GM19043 (cell line): Measurements from ENCODE around the gene PTPRK.
A peak's percentile ranks its signal among the peaks of the same experiment; 100 is the strongest.

Experiments
- ATAC-seq: cut with Tn5 transposase; IDR thresholded peaks from one replicate; pipeline ENCODE4 v1.9.1; 2021; ENCODE audit warnings: low read depth; ENCODE audit not compliant: unreplicated experiment

PTPRK gene

DNA sequence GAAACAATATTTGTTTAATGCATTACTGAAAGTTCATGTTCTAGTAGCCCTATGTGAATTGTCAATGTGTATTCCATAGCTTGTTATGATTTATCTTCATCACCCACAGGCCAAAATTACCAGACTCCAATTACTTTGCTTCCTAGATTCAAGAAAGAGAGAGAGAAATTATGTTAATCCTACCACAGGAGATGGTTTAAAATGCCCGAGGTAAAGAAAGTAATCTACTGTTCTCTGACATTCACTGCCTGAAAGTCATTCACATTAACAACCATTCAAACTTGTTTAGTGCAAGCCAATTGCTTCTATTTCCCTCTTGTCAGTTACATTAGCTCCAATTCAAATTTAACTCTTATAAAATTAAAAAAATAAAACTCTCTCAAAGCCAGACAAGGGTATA is 359.1 kb downstream of the PTPRK start:
- ATAC-seq: no peak

GRCh38 chr6:128158496-128158895 is 361.9 kb downstream of the PTPRK start:
- ATAC-seq: no peak

DNA sequence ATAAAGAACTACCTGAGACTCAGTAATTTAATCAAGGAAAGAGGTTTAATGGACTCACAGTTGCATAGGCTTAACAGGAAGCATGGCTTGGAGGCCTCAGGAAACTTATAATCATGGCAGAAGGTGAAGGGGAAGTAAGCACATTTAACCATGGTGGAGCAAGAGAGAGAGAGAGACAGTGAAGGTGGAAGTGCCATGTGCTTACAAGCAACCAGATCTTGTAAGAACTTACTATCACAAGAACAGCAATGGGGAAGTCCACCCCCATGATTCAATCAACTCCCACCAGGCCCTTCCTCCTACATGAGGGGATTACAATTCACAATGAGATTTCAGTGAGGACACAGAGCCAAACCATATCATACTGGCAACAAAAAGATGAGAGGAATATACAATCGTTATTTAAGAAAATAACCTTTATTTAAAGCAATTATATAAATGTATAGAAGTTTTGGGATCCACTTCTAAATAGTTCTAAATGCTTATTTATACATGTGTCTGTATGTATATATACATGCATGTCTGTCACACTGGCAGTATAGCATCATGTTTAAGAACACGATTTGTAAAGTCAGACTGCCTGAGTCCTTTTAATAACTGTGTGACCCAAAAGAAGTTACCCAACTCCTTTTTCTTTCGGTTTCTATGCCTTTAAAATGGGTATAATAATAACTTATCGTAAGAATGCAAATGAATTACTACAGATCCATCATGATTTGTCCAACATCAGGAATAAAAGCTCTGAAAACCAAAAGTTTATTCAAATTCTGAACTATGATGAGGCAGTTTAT is 363.9 kb downstream of the PTPRK start:
- no peak for ATAC-seq

GRCh38 chr6:128155826-128156225 is 364.6 kb downstream of the PTPRK start:
- no peak for ATAC-seq

DNA sequence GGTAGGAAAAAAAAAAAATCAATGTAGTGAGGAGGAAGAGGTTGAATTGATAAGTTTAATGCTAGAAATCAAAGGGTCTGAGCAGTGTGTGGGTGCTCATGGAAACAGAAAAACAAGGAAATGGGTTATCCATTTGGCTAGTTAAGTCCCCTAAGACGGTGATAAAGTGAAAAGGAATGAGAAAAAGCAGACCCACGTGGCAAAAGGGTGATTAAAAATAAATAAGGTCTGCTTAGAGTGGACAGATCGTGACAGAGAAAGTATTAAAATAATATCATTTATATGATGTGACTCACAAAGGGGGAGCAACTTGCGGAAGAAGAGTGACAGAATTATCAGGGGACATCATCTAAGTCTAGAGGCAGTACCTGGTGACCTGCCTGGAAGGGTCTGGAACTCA is 367.8 kb downstream of the PTPRK start:
- ATAC-seq: no peak

GRCh38 chr6:128150376-128150775 is 370.0 kb downstream of the PTPRK start:
- ATAC-seq: no peak

DNA sequence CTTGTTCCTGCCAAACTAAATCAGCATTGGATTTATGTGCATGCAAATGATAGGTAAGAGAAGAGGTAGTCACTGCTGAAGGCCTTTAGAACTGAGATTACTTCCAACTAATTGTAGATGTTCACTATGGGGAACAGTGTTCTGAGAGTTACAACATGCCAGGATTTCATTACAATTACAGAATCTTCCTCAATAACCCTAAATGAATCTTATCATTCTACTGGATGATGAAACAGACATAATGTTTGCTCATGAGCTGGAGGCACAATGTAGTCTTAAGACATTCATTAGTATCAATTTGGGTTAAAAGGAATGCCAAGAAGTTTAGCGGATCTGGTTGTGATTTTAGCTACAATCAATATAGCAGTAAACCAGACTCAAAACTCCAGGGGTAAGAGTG is 370.6 kb downstream of the PTPRK start:
- ATAC-seq: no peak

- ATAC-seq: no peak
Observed at GRCh38 chr6:128144320-128144719, 376.1 kb downstream of the PTPRK start.

DNA sequence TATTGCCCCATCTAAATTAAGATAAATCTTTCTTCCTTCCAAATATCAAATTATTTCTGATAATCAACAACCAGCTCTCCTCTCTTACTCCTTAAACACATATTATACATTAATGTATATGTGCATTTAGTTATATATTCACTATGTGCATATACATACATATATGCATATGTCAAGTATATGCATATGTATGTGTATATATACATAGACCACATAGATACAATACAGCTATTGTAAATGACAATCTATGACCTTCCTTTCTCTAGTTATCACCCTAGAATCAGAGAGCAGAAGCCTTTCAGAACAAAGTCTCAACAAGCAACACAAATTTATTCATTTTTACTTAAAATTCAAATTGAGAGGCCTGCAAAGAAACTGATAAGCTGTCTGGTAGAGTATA is 378.5 kb downstream of the PTPRK start:
- ATAC-seq: no peak

DNA sequence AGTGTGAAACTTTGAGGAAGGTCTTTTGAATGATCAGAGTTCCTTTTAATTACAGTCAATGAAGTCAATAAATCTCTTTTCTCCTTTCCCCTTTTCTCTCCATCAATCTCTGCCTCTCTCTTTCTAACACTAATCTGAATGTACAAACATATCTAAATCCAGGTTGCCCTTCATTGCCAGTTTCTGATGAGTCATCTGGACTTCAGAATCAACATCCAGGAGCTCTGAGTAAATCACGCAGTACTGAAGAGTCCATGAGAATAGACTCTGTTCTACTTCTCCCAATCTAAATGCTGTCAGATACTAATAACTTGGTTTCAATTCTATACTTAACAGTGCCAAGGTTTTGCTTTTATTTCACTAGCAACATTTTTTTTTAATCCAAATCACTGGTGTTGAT is 380.9 kb downstream of the PTPRK start:
- ATAC-seq: no peak

- ATAC-seq: no peak
Observed at GRCh38 chr6:128138694-128139093, 381.7 kb downstream of the PTPRK start.

GRCh38 chr6:128135325-128135724 is 385.1 kb downstream of the PTPRK start:
- ATAC-seq: no peak

GRCh38 chr6:128131566-128131965 is 388.8 kb downstream of the PTPRK start:
- no peak for ATAC-seq

DNA sequence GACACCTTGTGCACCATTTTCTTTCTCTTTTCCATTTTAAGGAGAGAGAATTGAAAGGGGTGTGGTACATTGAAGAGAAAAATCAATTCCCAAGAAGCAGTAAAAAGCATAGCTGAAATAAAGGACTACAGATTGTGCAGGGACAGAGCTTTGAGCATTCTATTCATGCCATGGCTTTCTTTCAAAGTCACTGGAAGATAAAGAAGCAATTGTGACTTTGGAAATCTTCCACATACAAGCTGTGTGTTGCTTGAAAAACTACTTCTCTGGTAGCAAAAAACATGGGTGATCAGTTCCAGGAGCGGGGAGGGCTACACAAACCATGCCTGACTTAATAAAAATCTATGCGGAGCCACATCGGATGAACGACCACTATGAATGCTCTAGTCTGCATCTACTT is 389.4 kb downstream of the PTPRK start:
- no peak for ATAC-seq

- no peak for ATAC-seq
Observed at GRCh38 chr6:128129679-128130078, 390.7 kb downstream of the PTPRK start.

DNA sequence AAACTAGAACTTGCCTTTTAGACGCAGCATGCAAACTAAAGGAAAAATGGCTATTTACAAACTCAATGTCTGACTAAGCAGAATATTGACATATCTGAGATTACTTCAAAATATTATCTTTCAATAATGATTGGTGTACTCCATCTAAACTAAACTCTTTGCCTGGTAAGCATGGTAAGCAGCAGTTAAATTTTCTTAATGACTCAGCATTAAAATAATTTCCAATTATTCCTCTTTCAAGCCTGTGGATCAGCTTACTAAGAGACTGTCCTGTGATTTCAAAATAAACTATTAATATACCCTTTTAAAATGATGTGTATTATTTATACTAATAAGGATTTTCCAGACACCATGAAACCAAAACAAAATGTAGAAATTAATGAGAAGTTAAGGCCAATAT is 392.7 kb downstream of the PTPRK start:
- no peak for ATAC-seq

DNA sequence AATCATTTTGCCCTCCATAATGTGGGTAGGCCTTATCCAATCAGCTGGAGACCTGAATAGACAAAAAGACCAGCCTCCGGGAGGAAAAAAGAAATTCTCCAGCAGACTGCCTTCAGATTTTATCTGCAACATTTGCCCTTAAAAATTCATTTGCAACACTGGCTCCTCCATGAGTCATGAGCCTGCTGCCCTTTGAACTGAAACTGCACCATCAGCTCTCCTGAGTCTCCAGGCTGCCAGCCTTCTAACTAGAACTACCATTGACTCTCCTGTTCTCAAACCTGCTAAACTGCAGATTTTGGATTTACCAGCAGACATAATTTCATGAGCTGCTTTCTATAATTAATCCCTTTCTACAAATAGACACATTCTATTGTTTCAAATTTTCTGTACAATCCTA is 395.7 kb downstream of the PTPRK start:
- ATAC-seq: no peak

DNA sequence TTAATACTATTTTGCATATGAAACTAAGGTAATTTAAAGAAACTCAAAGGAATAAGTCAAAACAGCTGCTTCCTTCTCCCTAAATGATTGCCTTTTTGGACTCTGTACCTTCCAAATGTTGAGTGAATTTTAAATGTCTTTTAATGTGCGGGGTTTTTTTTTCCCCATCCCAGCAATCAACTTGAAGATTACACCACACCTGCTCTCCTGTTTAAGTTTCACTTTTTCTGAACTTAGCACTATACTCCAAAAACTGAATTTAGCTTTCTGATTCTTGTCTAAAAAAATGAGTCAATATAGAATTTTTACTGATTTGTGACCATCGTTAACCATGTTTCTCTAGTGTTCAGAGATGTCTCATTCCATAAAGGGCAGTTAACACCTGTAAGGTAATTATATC is 398.8 kb downstream of the PTPRK start:
- ATAC-seq: no peak

DNA sequence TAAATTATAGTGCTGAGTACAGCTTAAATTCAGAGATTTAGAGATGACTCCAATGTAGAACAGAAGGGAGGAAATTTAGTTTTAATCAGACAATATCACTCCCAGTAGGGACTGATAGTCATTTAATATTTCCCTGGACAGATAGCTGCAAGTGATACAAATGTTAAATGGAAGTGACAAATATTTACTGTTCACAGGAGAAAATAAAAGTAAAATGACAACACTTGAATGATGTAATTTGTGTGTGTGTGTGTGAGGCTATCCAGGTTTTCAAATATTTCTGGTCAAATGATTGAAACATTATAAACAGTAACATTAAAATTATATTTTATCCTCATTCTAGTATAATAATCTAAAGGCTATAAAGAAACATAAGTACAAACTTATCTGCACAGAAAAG is 399.2 kb downstream of the PTPRK start:
- no peak for ATAC-seq

DNA sequence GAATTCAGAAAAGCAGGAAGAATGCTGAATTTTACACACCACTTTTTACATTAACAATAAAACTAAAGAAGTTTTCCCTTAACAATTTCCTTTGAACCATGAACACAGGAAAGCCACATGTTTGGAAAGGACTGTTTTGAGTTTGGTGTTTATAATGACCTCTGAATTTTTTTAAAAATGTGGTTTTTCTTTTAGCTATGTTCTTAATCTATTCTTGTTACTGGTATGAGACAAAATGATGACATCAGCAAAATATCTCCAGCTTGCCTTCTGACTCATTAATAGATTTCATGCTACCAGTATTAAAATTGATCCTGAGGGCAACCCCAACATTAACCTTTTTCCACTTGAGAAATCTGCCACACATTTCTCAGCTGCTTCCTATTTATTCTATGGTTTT is 402.0 kb downstream of the PTPRK start:
- no peak for ATAC-seq

DNA sequence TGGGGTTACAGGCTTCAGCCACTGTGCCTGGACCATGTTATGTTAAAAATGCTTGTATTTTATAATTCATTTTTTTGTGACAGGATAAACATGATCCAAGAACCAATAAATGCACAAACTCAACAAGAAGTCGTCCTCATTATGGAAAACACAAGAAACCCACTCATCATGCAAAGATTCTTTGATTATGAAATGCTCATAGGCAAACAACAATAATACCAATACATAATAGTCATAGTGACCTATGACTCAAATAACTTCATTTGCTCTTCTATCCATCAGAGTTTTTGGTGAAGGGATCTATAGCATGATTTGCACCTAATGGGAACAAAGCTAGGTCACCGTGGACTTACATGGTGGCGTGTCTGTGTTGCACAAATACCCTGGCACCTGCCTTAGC is 402.5 kb downstream of the PTPRK start:
- ATAC-seq: no peak

- ATAC-seq: no peak
Observed at GRCh38 chr6:128114164-128114563, 406.2 kb downstream of the PTPRK start.

DNA sequence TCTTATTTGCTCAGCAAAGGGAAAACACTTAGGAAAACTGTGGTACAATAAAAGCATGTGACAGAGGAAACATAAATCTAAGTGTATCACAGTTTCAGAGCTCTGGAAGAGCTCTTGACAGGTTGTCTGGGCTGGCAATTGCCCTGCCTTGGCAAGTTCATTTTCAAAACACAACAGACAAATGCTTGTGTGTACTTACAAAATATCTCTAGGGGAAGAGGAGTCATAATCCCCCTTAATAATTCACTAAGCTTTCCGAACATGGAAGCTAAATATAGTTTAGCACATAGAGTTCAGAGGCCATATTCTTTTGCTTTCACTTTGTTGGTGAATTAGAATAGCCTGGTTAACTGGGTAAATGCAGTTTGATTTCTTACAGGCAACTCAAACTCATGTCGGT is 407.9 kb downstream of the PTPRK start:
- ATAC-seq: peak; percentile 63
